PFSK-1 (cell line): ENCODE results near the gene PCGF6.
A peak's percentile ranks its signal among the peaks of the same experiment; 100 is the strongest.

Source experiments
- FOXP2 ChIP-seq: optimal IDR thresholded peaks from 2 replicates; pipeline ENCODE3; 2011; ENCODE audit warnings: borderline replicate concordance, control low read depth, inconsistent platforms; ENCODE audit not compliant: insufficient read depth; ENCODE audit errors: extremely low read length, extremely low read depth
- POLR2AphosphoS5 ChIP-seq: IDR thresholded peaks from 2 replicates; pipeline ENCODE4 v1.6.1; 2012; ENCODE audit warnings: low read depth, mild to moderate bottlenecking, control low read depth, low read length, moderate library complexity
- REST ChIP-seq, 2 experiments: IDR thresholded peaks; 2 replicates each; pipeline versions ENCODE4 v1.6.1 to v1.8.0; 2011 to 2012; ENCODE audit warnings: low read depth in 2 of 2, low read length in 2 of 2, control low read depth in 1 of 2, inconsistent platforms in 1 of 2, mild to moderate bottlenecking in 1 of 2, moderate library complexity in 1 of 2; ENCODE audit not compliant: insufficient read depth in 1 of 2
- SIN3A ChIP-seq: IDR thresholded peaks from 2 replicates; pipeline ENCODE4 v1.6.1; 2012; ENCODE audit warnings: mild to moderate bottlenecking, low read length, moderate library complexity, borderline replicate concordance; ENCODE audit not compliant: insufficient read depth
- TAF1 ChIP-seq: IDR thresholded peaks from 2 replicates; pipeline ENCODE4 v1.6.1; 2012; ENCODE audit warnings: low read length, control low read depth, borderline replicate concordance; ENCODE audit not compliant: insufficient read depth

PCGF6 gene

GRCh38 chr10:103276896-103277712 is 73.8 kb downstream of the PCGF6 start, which contains the start of gene INA:
TSS of gene INA (plus strand) at chr10:103277138. CDS start at chr10:103277212, 74 bp downstream.
- TF ChIP-seq POLR2AphosphoS5 (no peak), REST (IDR thresholded peaks at IDR 0.05; ENCODE audit: insufficient read depth in 1 of 2, low read depth in 2 of 2, low read length in 2 of 2) (no peak; a peak in 1 of 4 replicates), SIN3A (no peak), FOXP2 (no peak), TAF1 (no peak)

GRCh38 chr10:103276251-103276895 is 74.6 kb downstream of the PCGF6 start:
- TF ChIP-seq FOXP2, result no peak
- no peak for TF ChIP-seq TAF1
- TF ChIP-seq REST (IDR thresholded peaks at IDR 0.05; ENCODE audit: insufficient read depth in 1 of 2, low read depth in 2 of 2, low read length in 2 of 2), result no peak
- TF ChIP-seq POLR2AphosphoS5, result no peak
- no peak for TF ChIP-seq SIN3A

- TF ChIP-seq REST (IDR thresholded peaks at IDR 0.05; ENCODE audit: insufficient read depth in 1 of 2, low read depth in 2 of 2, low read length in 2 of 2) (peak in 1 of 2 experiments; percentile 18; a peak in 1 of 4 replicates), SIN3A (no peak), POLR2AphosphoS5 (no peak)
Measured at GRCh38 chr10:103273041-103273441, 77.9 kb downstream of the PCGF6 start.

- TF ChIP-seq TAF1, result no peak
- peak; percentile 93 to 97 for TF ChIP-seq REST (IDR thresholded peaks at IDR 0.05; ENCODE audit: insufficient read depth in 1 of 2, low read depth in 2 of 2, low read length in 2 of 2)
- peak; percentile 67; the same call in 1 of the 2 replicates for TF ChIP-seq SIN3A
Measured at GRCh38 chr10:103265717-103266329, 85.1 kb downstream of the PCGF6 start.
